ENCODE results near the gene CCDC89. TPM values are rescaled to one million over a fixed set of nuclear protein-coding genes. Genes with fewer than 3 reads are reported as not detected.

Gene CCDC89
- total and polyA plus RNA-seq, 9 of the 15 experiments (the other 6 are each of a cell fraction or from before 2014, with no cell fraction given), result 0.07 to 0.09 TPM; not detected in 7

- in situ Hi-C loops (cut with MboI), result no loop called here
- CTCF ChIA-PET (ENCODE audit: low intra/inter-chr PET ratio), result interaction anchor here (0.8 kb wide), 1 partner anchor 68 kb away, joined by 4 read pairs; no protein-coding TSS in a partner anchor
- peaks cover 49% of the 10 kb centered on the region for H3K36me3 ChIP-seq (ENCODE audit: control insufficient read depth, insufficient read depth, low read length)
- TF ChIP-seq RBM25 (IDR thresholded peaks at IDR 0.05; ENCODE audit: low read depth, low read length, severe bottlenecking) (peak; percentile 26), THRA (IDR thresholded peaks at IDR 0.05) (0 out of 2 replicates have a peak, but pooled peaks have one; percentile 20), ZNF197 (CRISPR knock-in tag; IDR thresholded peaks at IDR 0.05; ENCODE audit: low read depth) (no peak), MEF2A (IDR thresholded peaks at IDR 0.05; ENCODE audit: control insufficient read depth, low read depth, low read length) (0 out of 2 replicates have a peak, but pooled peaks have one; percentile 19), EHMT2 (IDR thresholded peaks at IDR 0.05) (no peak), E4F1 (CRISPR knock-in tag; IDR thresholded peaks at IDR 0.05; ENCODE audit: borderline replicate concordance) (no peak), MIER1 (IDR thresholded peaks at IDR 0.05; ENCODE audit: low read depth) (peak; percentile 76), HDGF (IDR thresholded peaks at IDR 0.05) (0 out of 2 replicates have a peak, but pooled peaks have one; percentile 56), HMGXB4 (CRISPR knock-in tag; IDR thresholded peaks at IDR 0.05) (0 out of 2 replicates have a peak, but pooled peaks have one; percentile 4), ETV1 (tag; conservative IDR thresholded peaks at IDR 0.05; ENCODE audit: low read depth) (0 out of 2 replicates have a peak, but pooled peaks have one; percentile 20), ZSCAN29 (IDR thresholded peaks at IDR 0.05) (no peak), E2F8 (IDR thresholded peaks at IDR 0.05; ENCODE audit: low read depth, partially characterized antibody) (no peak)
Measured at GRCh38 chr11:85663080-85663752, 22.8 kb downstream of the CCDC89 start.

More at GRCh38 chr11:85663080-85663752, 22.8 kb downstream of the CCDC89 start:
- POLR2A ChIA-PET, result interaction anchor here (10.1 kb wide), 1 partner anchor 12 kb away, joined by 145 read pairs; the partner anchor contains the start of gene TMEM126A
- H3K4me2 ChIP-seq (ENCODE audit: insufficient read depth, low read length), result peak overlapping the region; percentile 95
- intact Hi-C loops (cut with micrococcal nuclease), result loop anchor here (2.0 to 10.0 kb wide), 5 partner anchors 14 to 582 kb away; partner anchors contain the start of genes EED and PICALM
- H3K27ac ChIP-seq (ENCODE audit: extremely low read depth, low read depth, low read length), result peak overlapping the region; percentile 98
- peak; percentile 29 for FAIRE-seq
- H3K4me3 ChIP-seq, result peak overlapping the region; percentile 94
- no peak for DNase-seq (ENCODE audit: extremely low read depth in 1 of 4, low spot score in 3 of 4)
- peaks cover 67% of the 10 kb centered on the region for H3K79me2 ChIP-seq (ENCODE audit: control insufficient read depth, insufficient read depth, low read length)
- BruUV-seq (replicated peaks), result TSS peak; percentile 42
- H3K9ac ChIP-seq (ENCODE audit: insufficient read depth in 1 of 2, low read depth in 2 of 2, low read length in 2 of 2), result peak overlapping the region; percentile 98
- H3K9me3 ChIP-seq (replicated peaks; ENCODE audit: control insufficient read depth, insufficient read depth, low read depth, low read length), result no peaks in the 10 kb centered on the region
- H3K27me3 ChIP-seq (ENCODE audit: control insufficient read depth in 2 of 2, insufficient read depth in 2 of 2, low read length in 2 of 2), result no peaks in the 10 kb centered on the region
- peaks cover 16% of the 10 kb centered on the region for H4K20me1 ChIP-seq (replicated peaks; ENCODE audit: control insufficient read depth, insufficient read depth, low read length)
- no peaks in the 10 kb centered on the region for H3K9me1 ChIP-seq (ENCODE audit: control insufficient read depth, insufficient read depth, low read length)
- H3K4me1 ChIP-seq (replicated peaks in 1 of 2; ENCODE audit: control insufficient read depth in 2 of 2, insufficient read depth in 2 of 2, low read length in 2 of 2), result peaks cover 14% of the 10 kb centered on the region in 2 experiments; a peak in 3 of 5 replicates
- peak; percentile 24 for ATAC-seq
- under 1% methylated on average over 10 of the region's 10 CpGs for WGBS (ENCODE audit: insufficient coverage, low coverage, missing lambda C conversion rate)
- H2AFZ ChIP-seq (ENCODE audit: low read depth, low read length), result no peak overlapping the region
